Measurements from ENCODE around the gene PSRC1. TPM values are rescaled to one million over a fixed set of nuclear protein-coding genes. Genes with fewer than 3 reads are reported as not detected.

PSRC1 gene
- total RNA-seq, 4 donors from 2014 or later: 2.6 to 7.6 (median 5.9) TPM

DNA sequence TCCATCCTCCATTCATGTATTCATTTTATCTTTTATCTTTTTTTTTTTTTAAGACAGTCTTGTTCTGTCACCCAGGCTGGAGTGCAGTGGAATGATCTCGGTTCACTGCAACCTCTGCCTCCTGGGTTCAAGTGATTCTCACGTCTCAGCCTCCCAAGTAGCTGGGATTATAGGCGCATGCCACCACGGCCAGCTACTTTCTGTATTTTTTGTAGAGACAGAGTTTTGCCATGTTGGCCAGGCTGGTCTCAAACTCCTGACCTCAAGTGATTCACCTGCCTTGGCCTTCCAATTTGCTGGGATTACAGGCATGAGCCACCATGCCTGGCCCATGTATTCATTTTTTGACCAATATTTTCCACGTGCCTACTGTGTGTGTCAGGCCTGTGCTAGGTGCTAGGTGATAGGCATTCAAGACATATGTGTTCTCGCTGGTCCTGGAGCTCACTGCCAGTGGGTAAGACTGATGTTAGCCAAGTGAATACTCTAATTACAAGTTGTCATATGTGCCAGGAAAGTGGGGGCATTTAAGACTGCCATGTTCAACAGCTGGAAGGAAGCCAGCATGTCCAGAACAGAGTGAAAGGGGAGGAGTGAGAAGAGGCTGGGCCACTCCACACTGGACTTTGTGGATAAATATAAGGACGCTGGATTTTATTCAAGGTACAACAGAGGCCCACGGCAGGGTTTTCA lies 38.9 kb downstream of the PSRC1 start:
- TF ChIP-seq, protein P1, sequence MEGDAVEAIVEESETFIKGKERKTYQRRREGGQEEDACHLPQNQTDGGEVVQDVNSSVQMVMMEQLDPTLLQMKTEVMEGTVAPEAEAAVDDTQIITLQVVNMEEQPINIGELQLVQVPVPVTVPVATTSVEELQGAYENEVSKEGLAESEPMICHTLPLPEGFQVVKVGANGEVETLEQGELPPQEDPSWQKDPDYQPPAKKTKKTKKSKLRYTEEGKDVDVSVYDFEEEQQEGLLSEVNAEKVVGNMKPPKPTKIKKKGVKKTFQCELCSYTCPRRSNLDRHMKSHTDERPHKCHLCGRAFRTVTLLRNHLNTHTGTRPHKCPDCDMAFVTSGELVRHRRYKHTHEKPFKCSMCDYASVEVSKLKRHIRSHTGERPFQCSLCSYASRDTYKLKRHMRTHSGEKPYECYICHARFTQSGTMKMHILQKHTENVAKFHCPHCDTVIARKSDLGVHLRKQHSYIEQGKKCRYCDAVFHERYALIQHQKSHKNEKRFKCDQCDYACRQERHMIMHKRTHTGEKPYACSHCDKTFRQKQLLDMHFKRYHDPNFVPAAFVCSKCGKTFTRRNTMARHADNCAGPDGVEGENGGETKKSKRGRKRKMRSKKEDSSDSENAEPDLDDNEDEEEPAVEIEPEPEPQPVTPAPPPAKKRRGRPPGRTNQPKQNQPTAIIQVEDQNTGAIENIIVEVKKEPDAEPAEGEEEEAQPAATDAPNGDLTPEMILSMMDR (IDR thresholded peaks at IDR 0.05; ENCODE audit: low read depth): no peak

DNA sequence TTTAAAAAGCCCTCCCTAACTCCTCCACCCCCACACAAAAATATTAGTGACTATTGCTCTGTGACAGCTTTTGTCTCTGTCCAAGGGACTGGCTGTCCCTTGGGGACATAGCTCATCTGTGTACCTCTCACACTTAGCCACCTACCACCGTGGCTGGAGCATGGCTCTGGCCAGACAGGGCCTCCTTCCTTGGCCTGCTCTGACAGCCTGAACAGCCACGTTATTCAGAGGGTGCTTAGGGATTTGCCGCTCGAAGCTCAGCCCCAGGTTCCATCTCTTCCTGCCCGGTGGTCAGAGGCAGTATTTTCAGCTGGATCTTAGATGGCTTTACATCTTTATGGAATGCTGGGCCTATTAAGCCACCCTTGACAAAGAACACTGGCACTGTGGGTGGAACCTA lies 39.7 kb downstream of the PSRC1 start:
- TF ChIP-seq, protein P1 (IDR thresholded peaks at IDR 0.05; ENCODE audit: low read depth): no peak

DNA sequence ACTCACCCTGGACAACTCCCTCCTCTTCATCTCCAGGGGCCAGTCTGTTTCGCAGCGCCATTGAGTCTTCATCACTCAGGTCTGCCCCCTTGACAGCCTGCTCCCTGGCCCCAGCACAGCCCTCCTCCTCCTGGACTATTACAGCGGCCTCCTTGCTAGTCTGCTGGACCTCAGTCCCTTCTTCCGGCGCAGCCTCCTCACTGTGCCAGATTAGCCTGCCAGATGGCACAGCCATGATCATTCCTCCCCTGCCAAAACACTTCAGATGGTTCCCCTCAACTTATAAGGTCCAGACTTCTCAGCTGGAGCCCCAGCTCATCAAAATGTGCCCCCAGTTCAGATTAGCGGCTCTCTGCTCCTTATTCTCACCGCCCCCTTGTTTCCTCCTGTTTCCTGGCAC lies 40.6 kb downstream of the PSRC1 start:
- TF ChIP-seq, protein P1 (IDR thresholded peaks at IDR 0.05; ENCODE audit: low read depth): no peak

DNA sequence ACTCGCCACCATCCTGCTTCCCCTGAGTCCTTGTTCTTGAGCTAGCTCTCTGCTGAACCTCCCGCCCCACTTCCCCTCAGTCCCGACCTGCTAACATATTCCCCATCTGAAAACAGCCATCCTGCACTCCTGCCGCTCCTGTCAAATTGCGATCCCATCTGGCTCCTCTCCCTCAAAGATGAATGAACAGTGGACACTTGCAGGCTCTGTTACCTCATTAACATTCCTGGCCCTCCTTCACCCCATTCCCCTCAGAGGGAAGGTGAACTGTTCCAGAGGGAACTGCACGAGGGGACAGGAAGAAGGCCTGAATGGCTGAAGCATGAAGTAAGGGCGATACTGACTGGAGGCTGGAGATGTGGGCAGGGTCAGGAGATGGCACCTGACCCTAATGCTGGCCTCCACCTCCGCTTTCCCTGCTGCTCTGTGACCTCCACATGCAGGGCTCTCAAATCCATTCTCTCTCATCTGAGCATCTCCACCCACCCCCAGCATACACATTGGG lies 41.1 kb downstream of the PSRC1 start:
- TF ChIP-seq, protein P1 (IDR thresholded peaks at IDR 0.05; ENCODE audit: low read depth): no peak

DNA sequence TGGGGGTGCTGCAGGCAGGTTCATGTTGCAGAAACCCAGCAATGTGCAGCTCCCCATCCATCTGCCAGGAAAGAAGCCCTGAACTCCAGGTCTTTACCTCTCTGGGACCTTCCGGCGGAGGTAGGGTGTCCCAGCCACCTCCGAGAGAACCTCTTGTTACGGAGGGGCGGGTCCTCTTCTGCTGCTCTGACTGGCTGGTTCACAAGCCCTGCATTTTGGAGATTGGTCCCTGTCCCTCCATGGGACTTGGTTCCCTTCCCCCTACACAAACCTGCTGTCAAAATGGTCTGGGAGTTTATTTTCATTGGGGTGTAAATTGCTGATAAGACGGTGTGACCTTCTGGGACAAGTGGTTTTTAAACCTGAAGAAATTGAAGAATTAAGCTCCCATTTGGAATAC lies 41.6 kb downstream of the PSRC1 start:
- TF ChIP-seq, protein P1 (IDR thresholded peaks at IDR 0.05; ENCODE audit: low read depth): no peak

DNA sequence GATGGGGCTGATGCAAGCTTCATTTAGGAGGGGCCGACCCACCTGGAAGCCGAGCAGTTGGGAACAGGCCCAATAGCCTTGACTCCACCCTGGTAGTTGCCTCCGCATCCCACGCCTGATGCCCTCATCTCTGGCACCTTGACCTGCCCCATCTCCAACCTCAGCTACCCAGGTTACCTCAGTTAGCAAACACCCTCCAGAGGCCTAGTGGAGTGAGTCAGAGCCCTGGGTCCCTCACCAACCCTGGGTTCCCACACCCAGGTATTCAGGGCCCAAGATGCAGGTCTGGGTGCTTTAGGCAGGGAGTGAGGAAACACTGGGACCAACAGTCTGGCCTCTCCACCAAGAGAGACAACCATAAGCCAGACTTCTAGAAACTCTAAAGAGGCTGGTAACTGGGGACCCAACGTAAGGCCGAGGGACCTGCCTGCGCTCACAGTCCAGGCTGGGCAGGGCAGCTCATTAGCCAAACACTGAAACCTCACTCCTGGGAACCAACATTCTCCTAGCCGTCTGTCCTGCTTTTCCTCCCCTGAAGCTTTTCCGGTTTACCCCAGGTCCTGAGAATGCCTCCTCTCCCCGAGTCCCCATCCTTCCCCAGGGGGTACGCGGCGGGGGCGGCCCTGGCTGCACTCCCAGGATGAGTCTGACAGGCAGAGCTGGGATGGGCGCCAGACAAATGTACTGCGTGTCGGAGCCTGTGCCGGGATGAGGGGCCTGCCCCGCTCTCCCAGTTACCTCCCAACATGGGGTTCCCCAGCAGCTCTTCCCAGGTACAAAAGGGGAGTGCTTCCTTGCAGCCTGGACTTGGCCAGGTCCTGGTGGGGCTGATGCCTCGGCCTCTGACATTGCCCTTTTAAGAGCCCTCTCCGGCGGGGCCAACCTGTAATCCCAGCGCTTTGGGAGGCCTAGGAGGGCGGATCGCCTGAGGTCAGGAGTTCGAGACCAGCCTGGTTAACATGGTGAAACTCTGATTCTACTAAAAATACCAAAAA lies 42.5 kb downstream of the PSRC1 start:
- TF ChIP-seq, protein P1 (IDR thresholded peaks at IDR 0.05; ENCODE audit: low read depth): no peak

All from subcutaneous adipose tissue (tissue), 4 donors.